ENCODE measurements around the gene SMPD3. TPM values are rescaled to one million over a fixed set of nuclear protein-coding genes. Genes with fewer than 3 reads are reported as not detected.
A peak's percentile ranks its signal among the peaks of the same experiment; 100 is the strongest.

SMPD3 gene
- polyA plus RNA-seq (2011; rRNA removed) (0.04 and 0.07 TPM in 2 replicates), polyA plus RNA-seq (2017; fragmentation: RNase III; extraction: RNeasy Plus Mini Kit Qiagen cat#74134 plus additional on column Dnase treatment) (0.12 to 0.24 TPM (median 0.13 TPM) in 3 replicates), polyA minus RNA-seq (2011; rRNA and poly(A)+ RNA removed) (0.19 TPM in 1 of 2 replicates, not detected in the other)
- 0.13 and 0.17 TPM in 2 replicates for polyA plus RNA-seq (2012; cell fraction: cytosol; rRNA removed)
- polyA plus RNA-seq (2012; cell fraction: nucleus; rRNA removed): 0.36 and 0.41 TPM in 2 replicates

DNA sequence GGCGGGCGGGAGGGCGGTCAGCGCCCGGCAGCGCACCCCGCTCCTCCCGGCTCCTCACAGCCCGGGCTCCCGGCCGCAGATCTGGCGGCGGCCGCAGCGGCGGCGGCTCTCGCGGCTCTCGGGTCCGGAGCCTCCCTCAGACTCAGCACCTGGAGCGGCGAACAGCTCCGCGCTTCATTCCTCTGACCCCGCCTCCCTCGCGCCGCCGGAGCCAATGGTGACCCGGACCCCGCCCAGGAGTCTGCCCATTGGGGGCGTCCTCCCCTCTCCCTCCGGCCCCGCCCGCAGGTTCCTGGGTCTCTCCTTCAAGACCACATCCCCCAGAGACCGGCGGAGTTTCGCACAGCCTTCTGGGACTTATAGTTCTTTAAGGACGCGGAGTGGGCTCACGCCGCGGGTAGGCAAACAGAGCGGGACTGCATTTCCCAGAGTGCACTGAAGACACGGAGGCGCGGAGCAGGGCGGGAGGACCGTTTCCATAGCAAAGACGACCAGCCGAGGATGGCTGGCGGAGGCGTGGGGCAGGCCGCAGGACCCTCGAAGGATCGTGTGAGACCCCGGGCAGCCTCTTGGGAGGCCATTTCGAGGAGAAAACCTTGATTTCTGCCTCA, at the start of gene SMPD3:
Gene SMPD3 (minus strand): TSS at position 149 of the 611 bp plus-strand sequence. CDS start 76,327 bp downstream, outside the sequence.
- TF ChIP-seq, protein P1, sequence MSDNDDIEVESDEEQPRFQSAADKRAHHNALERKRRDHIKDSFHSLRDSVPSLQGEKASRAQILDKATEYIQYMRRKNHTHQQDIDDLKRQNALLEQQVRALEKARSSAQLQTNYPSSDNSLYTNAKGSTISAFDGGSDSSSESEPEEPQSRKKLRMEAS (IDR thresholded peaks at IDR 0.05): peak; percentile 66
- TF ChIP-seq CBX2 (IDR thresholded peaks at IDR 0.05; ENCODE audit: borderline replicate concordance, low read depth) (no peak), HOXB5 (CRISPR knock-in tag; IDR thresholded peaks at IDR 0.05) (0 out of 2 replicates have a peak, but pooled peaks have one; percentile 19), JUNB (IDR thresholded peaks at IDR 0.05) (no peak), POLR2AphosphoS2 (conservative IDR thresholded peaks at IDR 0.05; ENCODE audit: low read length) (no peak), HOXB13 (CRISPR knock-in tag; IDR thresholded peaks at IDR 0.05; ENCODE audit: low read depth) (0 out of 2 replicates have a peak, but pooled peaks have one; percentile 34), KDM5A (IDR thresholded peaks at IDR 0.05) (no peak), JUN (IDR thresholded peaks at IDR 0.05) (peak in 1 of 2 experiments; percentile 46; a peak in 1 of 5 replicates), POLR2A (IDR thresholded peaks at IDR 0.05; ENCODE audit: low read length) (peak; percentile 39; the same call in 1 of the 2 replicates), PHF8 (IDR thresholded peaks at IDR 0.05; ENCODE audit: borderline replicate concordance, low read depth) (peak; percentile 37; the same call in 1 of the 2 replicates), ZNF302 (CRISPR knock-in tag; IDR thresholded peaks at IDR 0.05) (no peak), MAZ (IDR thresholded peaks at IDR 0.05; ENCODE audit: borderline replicate concordance, low read depth, low read length) (peak; percentile 51; the same call in 1 of the 2 replicates), CHD2 (IDR thresholded peaks at IDR 0.05; ENCODE audit: low read length, partially characterized antibody) (no peak)
- TF ChIP-seq, protein P2, sequence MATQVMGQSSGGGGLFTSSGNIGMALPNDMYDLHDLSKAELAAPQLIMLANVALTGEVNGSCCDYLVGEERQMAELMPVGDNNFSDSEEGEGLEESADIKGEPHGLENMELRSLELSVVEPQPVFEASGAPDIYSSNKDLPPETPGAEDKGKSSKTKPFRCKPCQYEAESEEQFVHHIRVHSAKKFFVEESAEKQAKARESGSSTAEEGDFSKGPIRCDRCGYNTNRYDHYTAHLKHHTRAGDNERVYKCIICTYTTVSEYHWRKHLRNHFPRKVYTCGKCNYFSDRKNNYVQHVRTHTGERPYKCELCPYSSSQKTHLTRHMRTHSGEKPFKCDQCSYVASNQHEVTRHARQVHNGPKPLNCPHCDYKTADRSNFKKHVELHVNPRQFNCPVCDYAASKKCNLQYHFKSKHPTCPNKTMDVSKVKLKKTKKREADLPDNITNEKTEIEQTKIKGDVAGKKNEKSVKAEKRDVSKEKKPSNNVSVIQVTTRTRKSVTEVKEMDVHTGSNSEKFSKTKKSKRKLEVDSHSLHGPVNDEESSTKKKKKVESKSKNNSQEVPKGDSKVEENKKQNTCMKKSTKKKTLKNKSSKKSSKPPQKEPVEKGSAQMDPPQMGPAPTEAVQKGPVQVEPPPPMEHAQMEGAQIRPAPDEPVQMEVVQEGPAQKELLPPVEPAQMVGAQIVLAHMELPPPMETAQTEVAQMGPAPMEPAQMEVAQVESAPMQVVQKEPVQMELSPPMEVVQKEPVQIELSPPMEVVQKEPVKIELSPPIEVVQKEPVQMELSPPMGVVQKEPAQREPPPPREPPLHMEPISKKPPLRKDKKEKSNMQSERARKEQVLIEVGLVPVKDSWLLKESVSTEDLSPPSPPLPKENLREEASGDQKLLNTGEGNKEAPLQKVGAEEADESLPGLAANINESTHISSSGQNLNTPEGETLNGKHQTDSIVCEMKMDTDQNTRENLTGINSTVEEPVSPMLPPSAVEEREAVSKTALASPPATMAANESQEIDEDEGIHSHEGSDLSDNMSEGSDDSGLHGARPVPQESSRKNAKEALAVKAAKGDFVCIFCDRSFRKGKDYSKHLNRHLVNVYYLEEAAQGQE (IDR thresholded peaks at IDR 0.05): peak; percentile 96
- TF ChIP-seq, protein P3, sequence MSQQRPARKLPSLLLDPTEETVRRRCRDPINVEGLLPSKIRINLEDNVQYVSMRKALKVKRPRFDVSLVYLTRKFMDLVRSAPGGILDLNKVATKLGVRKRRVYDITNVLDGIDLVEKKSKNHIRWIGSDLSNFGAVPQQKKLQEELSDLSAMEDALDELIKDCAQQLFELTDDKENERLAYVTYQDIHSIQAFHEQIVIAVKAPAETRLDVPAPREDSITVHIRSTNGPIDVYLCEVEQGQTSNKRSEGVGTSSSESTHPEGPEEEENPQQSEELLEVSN (IDR thresholded peaks at IDR 0.05; ENCODE audit: borderline replicate concordance, low read depth): 0 out of 2 replicates have a peak, but pooled peaks have one; percentile 33
- TF ChIP-seq, protein P4, sequence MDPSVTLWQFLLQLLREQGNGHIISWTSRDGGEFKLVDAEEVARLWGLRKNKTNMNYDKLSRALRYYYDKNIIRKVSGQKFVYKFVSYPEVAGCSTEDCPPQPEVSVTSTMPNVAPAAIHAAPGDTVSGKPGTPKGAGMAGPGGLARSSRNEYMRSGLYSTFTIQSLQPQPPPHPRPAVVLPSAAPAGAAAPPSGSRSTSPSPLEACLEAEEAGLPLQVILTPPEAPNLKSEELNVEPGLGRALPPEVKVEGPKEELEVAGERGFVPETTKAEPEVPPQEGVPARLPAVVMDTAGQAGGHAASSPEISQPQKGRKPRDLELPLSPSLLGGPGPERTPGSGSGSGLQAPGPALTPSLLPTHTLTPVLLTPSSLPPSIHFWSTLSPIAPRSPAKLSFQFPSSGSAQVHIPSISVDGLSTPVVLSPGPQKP (IDR thresholded peaks at IDR 0.05; ENCODE audit: low read depth, low read length): no peak
- ChIA-PET CTCF (interaction anchor here (0.6 to 3.4 kb wide), 3 partner anchors 73 to 158 kb away, joined by 3 to 12 read pairs (median 4); no protein-coding TSS in a partner anchor), POLR2A (interaction anchor here (1.0 kb wide), 1 partner anchor 27 kb away, joined by 3 read pairs; no protein-coding TSS in a partner anchor)
- peak within 1 kb of the TSS; percentile 85 for H3K4me2 ChIP-seq
- DNase-seq (ENCODE audit: low read depth in 1 of 2, low spot score in 1 of 2) (peak; percentile 98 to 99), ATAC-seq (peak; percentile 95 to 99), FAIRE-seq (peak; percentile 54)
- peaks cover 27% of the 10 kb centered on the region for H3K4me1 ChIP-seq
- WGBS (ENCODE audit: missing lambda C conversion rate): 0% methylated on average over 14 of the region's 59 CpGs
- H3K27ac ChIP-seq: peak within 1 kb of the TSS in 1 of 2 experiments; percentile 68; a peak in 4 of 6 replicates
- peak within 1 kb of the TSS; percentile 49 for H3K4me3 ChIP-seq
- no peaks in the 10 kb centered on the region for H3K9me3 ChIP-seq

DNA sequence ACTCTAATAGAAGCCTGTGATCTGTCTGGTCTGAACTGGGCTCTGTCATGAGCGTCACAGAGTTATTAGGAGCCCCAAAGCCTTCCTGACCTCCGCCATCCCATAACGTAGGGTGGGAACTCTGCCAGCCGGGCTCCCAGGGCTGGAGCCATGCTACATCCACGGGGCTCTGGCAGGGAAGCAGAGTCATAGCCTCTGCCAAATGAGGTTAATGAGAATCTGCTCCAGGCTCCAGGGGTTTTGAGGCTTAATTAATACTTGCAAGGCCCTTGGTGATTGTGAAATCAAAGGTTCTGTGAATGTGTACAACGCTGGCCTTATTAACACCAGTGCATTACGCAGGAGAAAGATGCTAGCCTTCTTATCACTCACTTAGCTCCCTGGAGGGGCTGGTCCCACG, 48.4 kb upstream of the SMPD3 start:
- TF ChIP-seq SREBF2 (IDR thresholded peaks at IDR 0.05) (no peak), GATA3 (IDR thresholded peaks at IDR 0.05; ENCODE audit: borderline replicate concordance) (no peak), ZC3H11A (IDR thresholded peaks at IDR 0.05) (no peak), CEBPB (IDR thresholded peaks at IDR 0.05) (no peak), ESRRA (IDR thresholded peaks at IDR 0.05; ENCODE audit: borderline replicate concordance, low read length) (no peak), ZFP36 (IDR thresholded peaks at IDR 0.05; ENCODE audit: borderline replicate concordance, partially characterized antibody) (no peak), EHF (CRISPR knock-in tag; IDR thresholded peaks at IDR 0.05) (no peak)
- TF ChIP-seq, protein P5, sequence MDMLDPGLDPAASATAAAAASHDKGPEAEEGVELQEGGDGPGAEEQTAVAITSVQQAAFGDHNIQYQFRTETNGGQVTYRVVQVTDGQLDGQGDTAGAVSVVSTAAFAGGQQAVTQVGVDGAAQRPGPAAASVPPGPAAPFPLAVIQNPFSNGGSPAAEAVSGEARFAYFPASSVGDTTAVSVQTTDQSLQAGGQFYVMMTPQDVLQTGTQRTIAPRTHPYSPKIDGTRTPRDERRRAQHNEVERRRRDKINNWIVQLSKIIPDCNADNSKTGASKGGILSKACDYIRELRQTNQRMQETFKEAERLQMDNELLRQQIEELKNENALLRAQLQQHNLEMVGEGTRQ (IDR thresholded peaks at IDR 0.05): no peak
- Histone ChIP-seq H3K9me3 (peaks cover 10% of the 10 kb centered on the region; the same call in 2 of the 3 replicates), H3K4me3 (no peak overlapping the region), H3K4me1 (no peaks in the 10 kb centered on the region), H3K4me2 (no peak overlapping the region), H3K27ac (no peak overlapping the region)
- FAIRE-seq (no peak), ATAC-seq (peak in 1 of 2 experiments; percentile 50; a peak in 3 of 6 replicates), DNase-seq (ENCODE audit: low read depth in 1 of 2, low spot score in 1 of 2) (no peak)
- ChIA-PET CTCF (interaction anchor here (0.9 to 1.5 kb wide), 3 partner anchors 10 to 24 kb away, joined by 3 to 5 read pairs (median 4); no protein-coding TSS in a partner anchor), POLR2A (no interaction called here)
- WGBS (ENCODE audit: missing lambda C conversion rate): 33% methylated on average over 8 of the region's 8 CpGs
